Activated naive CD8-positive, alpha-beta T cell treated with anti-CD3 and anti-CD28 coated beads for 36 hours (primary cell): ENCODE results near the gene TARBP1. TPM values are rescaled to one million over a fixed set of nuclear protein-coding genes. Genes with fewer than 3 reads are reported as not detected.
"Not testable (repeated sequence)": the region's sequence is repeated elsewhere in the genome, so short reads cannot be mapped to it uniquely, and the experiment has no call there.

Source experiments
- DNase-seq: peaks from one replicate; pipeline ENCODE4 v3.0.0; 2021
- H3K27ac Mint-ChIP-seq: one replicate; pipeline ENCODE4 v1.8.0; 2022; ENCODE audit warnings: mild to moderate bottlenecking, moderate library complexity, mixed read lengths
- H3K27me3 Mint-ChIP-seq: one replicate; pipeline ENCODE4 v1.8.0; 2022; ENCODE audit warnings: mild to moderate bottlenecking, mixed read lengths
- H3K36me3 Mint-ChIP-seq: one replicate; pipeline ENCODE4 v1.8.0; 2021; ENCODE audit warnings: mild to moderate bottlenecking, mixed read lengths
- H3K4me1 Mint-ChIP-seq: one replicate; pipeline ENCODE4 v1.8.0; 2021; ENCODE audit warnings: mixed read lengths
- H3K4me3 Mint-ChIP-seq: one replicate; pipeline ENCODE4 v1.8.0; 2022; ENCODE audit warnings: mild to moderate bottlenecking, moderate library complexity, mixed read lengths
- H3K9me3 Mint-ChIP-seq: one replicate; pipeline ENCODE4 v1.8.0; 2022; ENCODE audit warnings: mixed read lengths
- total RNA-seq, 2 experiments: library from RNA; stranded (reverse); gene quantifications; one replicate each; pipeline ENCODE4 v1.2.3, GENCODE V29; 2021

TARBP1 gene
- total RNA-seq, 2 experiments from 2014 or later: 38.6 to 44.0 TPM

DNA sequence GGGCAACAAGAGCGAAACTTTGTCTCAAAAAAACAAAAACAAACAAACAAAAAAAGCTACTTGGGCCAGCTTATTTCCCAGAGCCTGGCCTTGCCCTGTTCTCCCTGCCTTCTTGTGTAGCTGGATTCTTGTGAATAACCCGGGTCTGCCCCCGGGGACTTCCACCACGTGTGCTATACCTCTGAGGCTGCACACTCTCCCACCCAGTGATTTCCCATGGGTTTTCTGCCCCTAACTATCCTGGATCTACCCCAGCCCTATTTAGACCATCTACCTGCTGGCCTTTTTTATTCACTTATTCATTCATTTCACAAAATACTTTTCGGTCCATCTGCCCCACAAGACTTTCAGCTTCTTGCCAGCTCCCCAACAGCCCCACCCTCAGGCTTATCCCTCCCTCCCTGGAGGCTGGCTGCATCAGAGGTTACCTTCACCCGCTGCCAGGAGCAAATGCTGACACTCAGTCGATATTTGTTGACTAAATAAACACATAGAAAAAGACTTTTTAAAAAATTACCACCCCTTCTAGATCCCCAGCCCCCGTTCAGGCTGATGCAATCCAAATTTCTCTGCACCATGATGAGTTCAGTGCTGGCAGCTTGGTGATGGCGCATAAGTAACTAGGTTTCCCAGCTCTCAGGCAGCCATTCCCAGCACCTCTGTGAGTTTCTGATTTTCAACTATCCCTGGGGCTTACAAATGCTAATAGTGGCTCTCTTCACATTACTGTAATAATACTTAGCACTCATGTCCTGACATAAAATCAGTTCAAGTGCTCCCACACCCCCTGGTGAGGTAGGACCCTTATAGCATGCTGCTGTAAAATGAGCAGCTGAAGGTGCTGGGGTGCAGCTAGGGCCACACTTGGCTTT, 30.7 kb upstream of the TARBP1 start:
- Mint-ChIP-seq H3K4me3 (no peak overlapping the region), H3K4me1 (peaks cover 10% of the 10 kb centered on the region), H3K27ac (no peak overlapping the region), H3K27me3 (peaks cover 5% of the 10 kb centered on the region), H3K36me3 (peaks cover under 1% of the 10 kb centered on the region), H3K9me3 (peaks cover 1% of the 10 kb centered on the region)
- DNase-seq: no peak

DNA sequence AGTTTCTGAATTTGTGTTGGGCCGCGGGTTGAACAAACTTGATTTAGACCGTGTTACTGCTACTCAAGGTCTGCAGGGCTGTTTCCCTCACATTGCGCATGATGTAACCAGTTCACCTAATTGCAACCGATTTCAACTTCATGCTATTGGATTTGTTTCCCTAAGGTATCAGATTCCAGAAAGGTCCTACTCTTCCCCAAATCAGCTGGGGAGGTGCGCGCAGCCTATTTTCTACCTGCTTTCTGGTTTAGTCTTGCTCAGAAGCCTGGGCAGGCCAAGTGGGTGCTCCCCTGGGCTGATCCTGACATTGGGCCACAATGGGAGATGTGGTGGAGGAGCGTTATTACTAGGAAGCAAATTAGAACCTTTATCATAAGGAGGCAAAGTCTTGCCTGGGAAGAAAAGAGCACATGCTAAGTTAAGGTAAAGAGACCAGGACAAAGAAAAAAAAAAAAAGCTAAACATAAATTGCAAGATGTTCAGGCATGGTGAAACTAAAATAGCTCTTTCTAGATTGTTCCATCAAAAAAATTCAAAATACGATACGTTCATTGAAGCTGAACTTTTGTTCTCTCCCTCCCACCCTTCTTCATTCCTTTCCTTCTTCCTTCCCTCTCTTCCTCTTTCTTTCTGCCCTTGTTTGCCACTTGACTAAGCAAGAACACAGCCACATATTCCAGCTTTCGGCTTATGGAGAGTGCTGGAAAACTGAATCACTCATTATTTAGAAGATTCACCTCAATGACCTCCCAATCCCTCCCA, 28.8 kb upstream of the TARBP1 start:
- Mint-ChIP-seq H3K36me3 (peaks cover 12% of the 10 kb centered on the region), H3K27me3 (peaks cover 5% of the 10 kb centered on the region), H3K9me3 (peaks cover 15% of the 10 kb centered on the region), H3K4me3 (no peak overlapping the region), H3K27ac (no peak overlapping the region), H3K4me1 (peaks cover 15% of the 10 kb centered on the region)
- no peak for DNase-seq

DNA sequence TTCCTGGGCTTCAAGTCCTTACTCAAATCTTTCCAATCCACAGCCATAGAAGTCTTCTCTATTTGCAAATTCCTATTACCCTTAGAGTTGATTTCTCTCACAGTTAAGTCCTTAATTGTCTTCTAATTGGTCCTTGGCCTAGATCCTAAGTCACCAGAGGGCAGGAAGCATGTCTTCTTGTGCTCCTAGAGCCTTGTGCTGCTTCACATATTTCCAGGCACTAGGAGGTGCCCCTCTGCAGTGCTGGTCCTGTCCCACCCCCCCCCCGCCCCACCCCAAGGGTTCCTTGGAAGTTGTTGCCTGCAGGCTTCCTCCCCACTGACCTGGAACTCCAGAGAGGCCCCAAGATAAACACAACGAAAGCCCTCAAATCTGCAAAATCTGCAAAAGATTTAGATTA, 28.1 kb upstream of the TARBP1 start:
- Mint-ChIP-seq H3K4me1 (peaks cover 15% of the 10 kb centered on the region), H3K36me3 (peaks cover 13% of the 10 kb centered on the region)

GRCh38 chr1:234505769-234506102, 26.8 kb upstream of the TARBP1 start:
- H3K4me3 Mint-ChIP-seq: no peak overlapping the region
- H3K4me1 Mint-ChIP-seq: peaks cover 25% of the 10 kb centered on the region
- H3K36me3 Mint-ChIP-seq: peaks cover 22% of the 10 kb centered on the region
- H3K27me3 Mint-ChIP-seq: no peaks in the 10 kb centered on the region
- DNase-seq: no peak
- peaks cover 22% of the 10 kb centered on the region for H3K9me3 Mint-ChIP-seq
- H3K27ac Mint-ChIP-seq: no peak overlapping the region

More for the DNA sequence above, 28.1 kb upstream of the TARBP1 start:
- no peak for DNase-seq
- Mint-ChIP-seq H3K27me3 (peaks cover 4% of the 10 kb centered on the region), H3K27ac (no peak overlapping the region), H3K9me3 (peaks cover 15% of the 10 kb centered on the region), H3K4me3 (no peak overlapping the region)

DNA sequence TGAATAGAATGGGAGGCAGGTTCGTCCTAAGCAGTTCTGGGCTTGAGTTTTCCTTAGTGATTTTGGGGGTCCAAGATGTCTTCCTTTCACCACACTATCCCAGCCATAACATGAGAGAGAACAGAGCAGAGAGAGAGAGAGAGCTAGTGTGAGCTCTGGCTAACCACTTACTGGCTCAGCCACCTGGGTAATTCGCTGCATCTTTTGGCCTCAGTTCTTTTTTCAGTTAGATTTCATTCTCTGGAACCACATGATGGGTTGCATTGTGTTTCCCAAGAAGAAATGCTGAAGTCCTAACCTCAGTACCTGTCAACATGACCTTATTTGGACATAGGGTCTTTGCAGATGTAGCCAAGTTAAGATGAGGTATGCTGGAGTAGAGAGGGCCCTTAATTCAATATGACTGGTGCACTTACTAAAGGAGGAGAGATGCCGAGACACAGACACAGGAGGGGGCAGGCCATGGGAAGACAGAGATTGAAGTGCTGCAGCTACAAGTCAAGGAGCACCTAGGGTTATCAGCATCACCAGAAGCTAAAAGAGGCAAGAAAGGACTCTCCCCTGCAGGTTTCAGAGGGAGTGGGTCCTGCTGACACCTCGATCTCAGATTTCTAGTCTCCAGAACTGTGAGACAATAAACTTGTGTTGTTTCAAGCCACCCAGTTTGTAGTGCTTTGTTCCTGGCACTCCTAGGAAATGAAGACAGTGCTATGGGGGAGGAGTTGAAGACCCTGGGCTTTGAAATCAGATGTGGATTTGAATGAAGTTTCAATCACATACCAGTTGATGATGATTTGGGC, 26.2 kb upstream of the TARBP1 start:
- Mint-ChIP-seq H3K4me1 (peaks cover 31% of the 10 kb centered on the region), H3K36me3 (peaks cover 22% of the 10 kb centered on the region), H3K4me3 (no peak overlapping the region), H3K27me3 (no peaks in the 10 kb centered on the region), H3K9me3 (peaks cover 22% of the 10 kb centered on the region), H3K27ac (no peak overlapping the region)
- no peak for DNase-seq

- H3K4me3 Mint-ChIP-seq, H3K27me3 Mint-ChIP-seq, H3K27ac Mint-ChIP-seq, DNase-seq: not testable (repeated sequence)
- H3K9me3 Mint-ChIP-seq: peaks cover 22% of the 10 kb centered on the region
- peaks cover 22% of the 10 kb centered on the region for H3K36me3 Mint-ChIP-seq
- peaks cover 40% of the 10 kb centered on the region for H3K4me1 Mint-ChIP-seq
These were observed 25.3 kb upstream of the TARBP1 start for GRCh38 chr1:234504251-234504650.

DNA sequence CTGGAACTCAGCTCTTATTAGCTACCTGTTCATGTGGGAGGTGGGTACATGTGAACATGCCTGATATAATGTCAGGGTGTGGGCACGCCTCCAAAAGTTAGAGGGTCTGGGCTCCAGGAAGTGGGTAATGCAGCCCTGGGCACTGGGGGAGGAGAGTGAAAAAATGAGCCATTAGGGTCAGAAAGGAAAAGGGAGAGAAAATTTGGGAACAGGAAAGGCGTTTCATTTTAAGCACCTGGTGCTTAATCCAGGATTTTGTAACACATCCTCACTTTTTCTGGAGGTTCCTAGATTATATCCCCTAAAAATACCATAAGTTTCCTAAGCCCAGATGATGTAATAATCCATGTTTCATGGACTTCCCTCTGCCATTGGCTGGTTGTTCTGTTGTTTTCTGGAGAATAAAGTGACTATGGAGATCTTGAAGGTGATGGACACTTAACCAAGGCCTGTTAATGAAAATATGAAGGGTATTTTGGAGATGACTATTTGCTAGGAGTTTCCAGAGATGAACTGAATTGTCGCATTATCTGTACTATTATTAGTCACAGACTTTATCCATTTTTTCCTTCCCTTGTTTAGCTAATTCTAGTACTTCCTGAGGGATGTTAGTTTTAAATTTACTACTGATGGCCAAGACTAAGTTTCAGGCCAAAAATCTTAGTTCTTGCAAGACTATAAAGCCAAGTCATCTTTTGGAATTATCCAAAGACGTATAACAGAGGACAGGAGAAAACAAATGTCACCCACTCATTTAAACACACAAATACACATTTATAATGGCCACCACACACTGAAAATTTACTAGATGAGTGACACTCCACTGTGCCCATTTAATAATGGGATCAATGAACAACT, 24.4 kb upstream of the TARBP1 start:
- Mint-ChIP-seq H3K9me3 (peaks cover 22% of the 10 kb centered on the region), H3K27me3 (no peaks in the 10 kb centered on the region), H3K27ac (no peak overlapping the region), H3K4me1 (peaks cover 48% of the 10 kb centered on the region), H3K4me3 (no peak overlapping the region), H3K36me3 (peaks cover 22% of the 10 kb centered on the region)
- no peak for DNase-seq

GRCh38 chr1:234502785-234503184, 23.8 kb upstream of the TARBP1 start:
- Mint-ChIP-seq H3K27me3 (peaks cover 5% of the 10 kb centered on the region), H3K4me3 (no peak overlapping the region), H3K27ac (no peak overlapping the region), H3K4me1 (peaks cover 53% of the 10 kb centered on the region), H3K9me3 (peaks cover 21% of the 10 kb centered on the region), H3K36me3 (peaks cover 22% of the 10 kb centered on the region)
- DNase-seq: no peak

DNA sequence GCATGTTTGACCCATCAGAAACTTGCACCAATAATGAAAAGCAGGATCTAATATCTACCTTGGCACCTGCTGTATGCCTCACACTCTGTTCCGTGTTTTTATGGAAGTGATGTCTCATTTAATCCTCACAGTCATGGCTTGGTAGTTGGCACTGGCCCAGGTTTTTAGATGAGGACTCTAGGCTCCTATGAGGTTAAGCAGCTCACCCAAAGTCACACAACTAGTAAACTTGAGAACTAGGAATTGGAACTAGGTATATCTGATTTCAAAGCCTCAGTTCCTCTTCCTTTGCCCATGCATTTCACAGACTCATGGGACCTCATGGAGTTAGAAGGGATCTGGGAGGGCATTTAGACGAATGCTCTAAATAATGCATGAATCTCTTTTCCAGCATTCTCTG, 21.3 kb upstream of the TARBP1 start:
- H3K4me1 Mint-ChIP-seq: peaks cover 50% of the 10 kb centered on the region
- peaks cover 21% of the 10 kb centered on the region for H3K9me3 Mint-ChIP-seq
- H3K36me3 Mint-ChIP-seq: peaks cover 22% of the 10 kb centered on the region
- peak overlapping the region; percentile 74 for H3K27ac Mint-ChIP-seq
- no peak overlapping the region for H3K4me3 Mint-ChIP-seq
- H3K27me3 Mint-ChIP-seq: peaks cover 14% of the 10 kb centered on the region
- peak; percentile 31 for DNase-seq

- H3K4me1 Mint-ChIP-seq: peaks cover 51% of the 10 kb centered on the region
- peaks cover 14% of the 10 kb centered on the region for H3K27me3 Mint-ChIP-seq
- no peak overlapping the region for H3K4me3 Mint-ChIP-seq
- peak overlapping the region; percentile 74 for H3K27ac Mint-ChIP-seq
- peaks cover 21% of the 10 kb centered on the region for H3K9me3 Mint-ChIP-seq
- DNase-seq: no peak
- peaks cover 22% of the 10 kb centered on the region for H3K36me3 Mint-ChIP-seq
These were observed 20.9 kb upstream of the TARBP1 start for GRCh38 chr1:234499943-234500245.

- peak; percentile 84 for DNase-seq
- Mint-ChIP-seq H3K36me3 (peaks cover 18% of the 10 kb centered on the region), H3K9me3 (peaks cover 17% of the 10 kb centered on the region), H3K27me3 (peaks cover 14% of the 10 kb centered on the region), H3K27ac (peak overlapping the region; percentile 74), H3K4me1 (peaks cover 51% of the 10 kb centered on the region), H3K4me3 (no peak overlapping the region)
These were observed 20.4 kb upstream of the TARBP1 start for GRCh38 chr1:234499119-234499942.

DNA sequence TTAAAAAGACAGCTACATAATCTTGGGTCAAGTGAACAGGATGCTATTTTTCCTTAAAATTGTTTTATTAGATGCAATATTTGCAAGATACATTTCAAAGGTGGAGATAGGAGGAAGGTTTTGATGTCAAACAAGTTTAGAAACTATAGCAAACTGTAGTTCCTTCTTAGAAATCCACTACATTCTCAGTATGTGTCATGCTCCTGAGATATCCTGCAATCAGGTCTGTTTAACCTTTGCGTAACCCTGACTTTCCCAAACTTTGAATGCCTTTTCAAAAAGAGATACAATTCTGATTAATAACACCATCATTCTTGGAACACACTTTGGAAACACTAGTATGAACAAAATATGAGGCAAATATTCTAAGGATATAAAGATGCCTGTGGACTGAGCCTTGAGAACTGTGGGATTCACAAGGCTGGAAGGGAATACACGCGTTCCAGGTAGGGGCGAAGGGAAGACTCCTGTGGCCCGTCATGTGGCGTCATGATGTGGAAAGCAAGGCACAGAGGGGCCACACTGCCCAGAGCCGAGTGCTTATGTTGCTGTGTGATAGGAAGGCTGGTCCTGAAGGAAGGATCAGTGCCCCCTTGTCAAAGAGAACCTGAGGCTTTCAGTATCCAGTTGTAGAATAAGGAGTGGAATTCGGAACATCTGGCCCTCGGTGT, 19.6 kb upstream of the TARBP1 start:
- H3K4me3 Mint-ChIP-seq: no peak overlapping the region

DNA sequence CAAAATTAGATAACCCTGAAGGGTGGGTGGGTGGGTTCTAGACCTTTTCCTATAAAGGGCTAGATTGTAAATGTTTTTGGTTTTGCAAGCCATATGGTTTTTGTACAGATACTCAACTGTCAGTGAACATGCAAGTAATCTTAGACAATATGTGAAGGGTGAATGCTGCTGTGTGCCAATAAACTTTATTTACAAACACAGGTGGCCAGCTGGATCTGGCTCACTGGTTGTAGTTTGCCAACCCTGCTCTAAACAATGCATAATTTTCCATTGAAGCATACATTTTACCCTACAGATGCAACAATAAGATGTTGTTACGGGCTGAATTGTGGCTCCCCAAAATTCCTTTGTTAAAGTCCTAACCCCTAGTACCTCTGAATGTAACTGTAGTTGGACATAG, 18.6 kb upstream of the TARBP1 start:
- peaks cover 43% of the 10 kb centered on the region for H3K4me1 Mint-ChIP-seq
- peaks cover 7% of the 10 kb centered on the region for H3K9me3 Mint-ChIP-seq
- no peak overlapping the region for H3K27ac Mint-ChIP-seq
- no peak overlapping the region for H3K4me3 Mint-ChIP-seq
- peaks cover 11% of the 10 kb centered on the region for H3K36me3 Mint-ChIP-seq
- DNase-seq: no peak
- peaks cover 14% of the 10 kb centered on the region for H3K27me3 Mint-ChIP-seq

More for the DNA sequence above, 19.6 kb upstream of the TARBP1 start:
- H3K9me3 Mint-ChIP-seq: peaks cover 10% of the 10 kb centered on the region
- no peak for DNase-seq
- peaks cover 14% of the 10 kb centered on the region for H3K27me3 Mint-ChIP-seq
- H3K4me1 Mint-ChIP-seq: peaks cover 45% of the 10 kb centered on the region
- H3K36me3 Mint-ChIP-seq: peaks cover 12% of the 10 kb centered on the region
- peak overlapping the region; percentile 32 for H3K27ac Mint-ChIP-seq
